ENCODE measurements around the gene NOL12.

Gene NOL12

GRCh38 chr22:37640591-37641560, 45.3 kb upstream of the NOL12 start:
- no peak for DNase-seq (ENCODE audit: low read depth)
- H3K4me3 ChIP-seq (ENCODE audit: low read length) = no peak overlapping the region
- no peak for TF ChIP-seq CTCF (conservative IDR thresholded peaks at IDR 0.05; ENCODE audit: low read depth, low read length)

- no peak overlapping the region for H3K4me3 ChIP-seq (ENCODE audit: low read length)
- no peak for TF ChIP-seq CTCF (conservative IDR thresholded peaks at IDR 0.05; ENCODE audit: low read depth, low read length)
Observed at GRCh38 chr22:37641561-37641949, 44.6 kb upstream of the NOL12 start.

GRCh38 chr22:37643225-37643847, 42.8 kb upstream of the NOL12 start:
- DNase-seq (ENCODE audit: low read depth) = no peak
- TF ChIP-seq CTCF (conservative IDR thresholded peaks at IDR 0.05; ENCODE audit: low read depth, low read length) = peak; percentile 95
- no peak overlapping the region for H3K4me3 ChIP-seq (ENCODE audit: low read length)

More at GRCh38 chr22:37641561-37641949, 44.6 kb upstream of the NOL12 start:
- no peak for DNase-seq (ENCODE audit: low read depth)

GRCh38 chr22:37647317-37647716, 38.8 kb upstream of the NOL12 start:
- no peak overlapping the region for H3K4me3 ChIP-seq (ENCODE audit: low read length)
- no peak for DNase-seq (ENCODE audit: low read depth)
- TF ChIP-seq CTCF (conservative IDR thresholded peaks at IDR 0.05; ENCODE audit: low read depth, low read length) = no peak

GRCh38 chr22:37647928-37648327, 38.2 kb upstream of the NOL12 start:
- peak; percentile 96 for DNase-seq (ENCODE audit: low read depth)
- TF ChIP-seq CTCF (conservative IDR thresholded peaks at IDR 0.05; ENCODE audit: low read depth, low read length) = no peak
- H3K4me3 ChIP-seq (ENCODE audit: low read length) = no peak overlapping the region

GRCh38 chr22:37650463-37651136, 35.5 kb upstream of the NOL12 start:
- no peak overlapping the region for H3K4me3 ChIP-seq (ENCODE audit: low read length)
- TF ChIP-seq CTCF (conservative IDR thresholded peaks at IDR 0.05; ENCODE audit: low read depth, low read length) = no peak
- no peak for DNase-seq (ENCODE audit: low read depth)

Data from retinal pigment epithelial cell (primary cell).